Ovary (tissue), 9 donors: ENCODE data around the gene ATP6V0A1. TPM values are rescaled to one million over a fixed set of nuclear protein-coding genes. Genes with fewer than 3 reads are reported as not detected.
"Not testable (repeated sequence)": the region's sequence is repeated elsewhere in the genome, so short reads cannot be mapped to it uniquely, and the experiment has no call there.

Experiments
- DNase-seq, 5 donors: peaks; one replicate each; pipeline ENCODE4 v3.0.0-alpha.2; 2019 to 2020
- H3K27ac ChIP-seq, 2 donors: fragments of 200-600 bp; one replicate each; pipeline versions ENCODE4 v1.5.1 to v1.8.0; 2019 to 2022
- H3K27me3 ChIP-seq: fragments of 200-600 bp; one replicate; pipeline ENCODE4 v1.8.0; 2022
- H3K36me3 ChIP-seq: fragments of 200-600 bp; sonication (generic); one replicate; pipeline ENCODE4 v1.5.1; 2019
- H3K4me1 ChIP-seq: one replicate; pipeline ENCODE4 v1.8.1; 2013; ENCODE audit warnings: mild to moderate bottlenecking, moderate library complexity; ENCODE audit not compliant: insufficient read depth
- H3K4me3 ChIP-seq: fragments of 200-600 bp; sonication (generic); one replicate; pipeline ENCODE4 v1.5.1; 2017
- H3K9me3 ChIP-seq, 2 donors: fragments of 200-600 bp in 1 of 2; sonication (generic) in 1 of 2; one replicate each; pipeline versions ENCODE4 v1.5.1 to v1.8.1; 2013 to 2019; ENCODE audit warnings: mild to moderate bottlenecking in 1 of 2, moderate library complexity in 1 of 2
- EP300 ChIP-seq: sonication (generic); formaldehyde crosslinking; IDR thresholded peaks from one replicate; pipeline ENCODE4 v1.6.1; 2017; ENCODE audit warnings: antibody characterized with exemption
- POLR2A ChIP-seq: fragments of 450-650 bp; IDR thresholded peaks from one replicate; pipeline ENCODE4 v1.6.1; 2017; ENCODE audit warnings: antibody characterized with exemption, mild to moderate bottlenecking, moderate library complexity
- WGBS, 3 donors: extraction: QIAGEN DNeasy Blood & Tissue Kit in 1 of 3; methylation state at CpG; one replicate each; pipeline versions ENCODE4 v1.1.5 to v1.1.7; 2013 to 2017; 5-methylcytosine and 5-hydroxymethylcytosine counted together
- intact Hi-C, 4 donors: fragments of 100-400 bp; cut with DNase I; formaldehyde crosslinking; loops; one replicate each; pipeline versions ENCODE4 v1.11.0 to v1.15.1; 2022 to 2023
- polyA plus RNA-seq, 2 donors: library from polyadenylated mRNA; stranded (reverse); fragments of 200-250 nt in 1 of 2; fragments of 350-450 nt in 1 of 2; fragmentation: Illumina TruSeq in 1 of 2; extraction: RNeasy Lipid Tissue Mini Kit (QIAGEN cat#74804) in 1 of 2; gene quantifications; one replicate each; pipeline ENCODE4 v1.2.3, GENCODE V29; 2013 to 2014
- total RNA-seq, 7 donors: library from RNA; depleted of rRNA in 2 of 7; stranded (reverse); fragments of >200 nt in 2 of 7; fragmentation: NEBNext Ultra II Directional in 3 of 7; extraction: Animal tissue kit (Norgen Biotek cat#: 25700) in 3 of 7; gene quantifications; one replicate each; pipeline versions ENCODE4 v1.1.0 to v1.2.4, GENCODE V29; 2016 to 2023
- TF ChIP-seq, protein P1 (sequence below), 3 donors: fragments of 450-650 bp in 2 of 3; fragments of 200-600 bp in 1 of 3; IDR thresholded peaks; one replicate each; pipeline versions ENCODE4 v1.5.1 to v1.8.0; 2016 to 2022; ENCODE audit warnings: antibody characterized with exemption in 3 of 3, mild to moderate bottlenecking in 1 of 3
- donor health status: DM: no; HTN: no; CAD: no; lungs with moderate emphysema.
- donor health status: DM: no; HTN: no; CAD: no.
- donor health status: Bipolar disorder and iron deficiency.
- donor health status: DM: yes; HTN: yes; CAD: no.
- donor health status: DM: no; HTN: no; CAD: no.
- donor health status: DM: yes; HTN: yes; CAD: no.

Gene ATP6V0A1
- total and polyA plus RNA-seq, 9 donors = 36.3 to 118 (median 74.1) TPM

DNA sequence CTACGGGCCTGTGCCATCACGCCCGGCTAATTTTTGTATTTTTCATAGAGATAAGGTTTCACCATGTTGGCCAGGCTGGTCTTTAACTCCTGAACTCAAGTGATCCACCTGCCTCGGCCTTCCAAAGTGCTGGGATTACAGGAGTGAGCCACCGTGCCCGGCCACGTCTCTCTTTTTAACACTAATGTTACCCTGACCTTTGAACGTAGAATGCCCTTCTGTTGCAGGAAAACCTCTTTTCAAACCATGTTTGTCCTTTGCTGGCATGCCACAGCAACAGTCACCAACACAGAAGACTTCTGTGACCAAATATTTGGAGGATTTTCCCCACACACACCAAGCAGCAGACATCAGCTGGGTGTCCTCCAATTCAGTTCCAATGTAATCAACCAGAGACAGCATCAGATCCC is 86.2 kb downstream of the ATP6V0A1 start:
- no peaks in the 10 kb centered on the region for H3K36me3 ChIP-seq
- intact Hi-C loops = no loop called here

DNA sequence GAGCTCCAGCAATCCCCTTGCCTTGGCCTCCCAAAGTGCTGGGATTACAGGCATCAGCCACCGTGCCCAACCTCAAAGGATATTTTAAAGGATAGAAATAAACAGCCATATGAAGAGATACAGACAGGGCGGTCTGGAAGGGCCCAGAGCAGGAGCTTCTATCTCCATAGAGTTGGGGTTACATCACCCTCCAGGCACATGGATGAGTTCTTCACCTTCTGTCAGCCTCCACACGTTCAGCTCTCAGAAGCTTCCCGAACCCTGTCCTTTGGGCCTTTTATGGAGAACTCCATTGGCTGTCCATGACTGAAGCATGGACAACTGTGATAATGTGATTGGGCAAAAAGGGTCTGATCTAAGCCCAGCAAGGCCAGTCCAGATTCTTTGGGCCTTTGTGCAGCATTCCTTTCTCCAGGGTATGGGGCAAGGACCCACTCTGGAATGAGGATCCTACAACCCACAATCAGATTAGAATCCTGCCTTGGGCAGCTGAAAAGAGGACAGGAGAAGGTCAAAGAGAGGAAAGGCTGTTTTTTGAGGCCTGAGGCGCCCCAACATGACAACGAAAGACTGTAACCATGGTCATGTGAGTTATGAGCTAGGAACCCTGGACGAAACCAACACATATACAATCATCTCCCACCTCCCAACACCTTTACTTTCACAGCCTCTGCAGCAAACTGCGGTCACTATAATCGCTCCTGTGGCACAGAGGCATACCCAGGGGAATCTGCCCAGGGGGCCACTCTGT is 87.3 kb downstream of the ATP6V0A1 start:
- DNase-seq, H3K4me3 ChIP-seq, intact Hi-C loops, H3K27me3 ChIP-seq, H3K36me3 ChIP-seq, H3K9me3 ChIP-seq: not testable (repeated sequence)
- WGBS, 3 donors = 75 to 90% (median 82%) methylated on average over 9 of the region's 9 CpGs
- H3K4me1 ChIP-seq = peaks cover 16% of the 10 kb centered on the region
- H3K27ac ChIP-seq = peak overlapping the region in 1 of 2 donors; percentile 52

More for the DNA sequence above, 86.2 kb downstream of the ATP6V0A1 start:
- H3K4me3 ChIP-seq = no peak overlapping the region
- peaks cover 16% of the 10 kb centered on the region for H3K4me1 ChIP-seq
- TF ChIP-seq, protein P1, sequence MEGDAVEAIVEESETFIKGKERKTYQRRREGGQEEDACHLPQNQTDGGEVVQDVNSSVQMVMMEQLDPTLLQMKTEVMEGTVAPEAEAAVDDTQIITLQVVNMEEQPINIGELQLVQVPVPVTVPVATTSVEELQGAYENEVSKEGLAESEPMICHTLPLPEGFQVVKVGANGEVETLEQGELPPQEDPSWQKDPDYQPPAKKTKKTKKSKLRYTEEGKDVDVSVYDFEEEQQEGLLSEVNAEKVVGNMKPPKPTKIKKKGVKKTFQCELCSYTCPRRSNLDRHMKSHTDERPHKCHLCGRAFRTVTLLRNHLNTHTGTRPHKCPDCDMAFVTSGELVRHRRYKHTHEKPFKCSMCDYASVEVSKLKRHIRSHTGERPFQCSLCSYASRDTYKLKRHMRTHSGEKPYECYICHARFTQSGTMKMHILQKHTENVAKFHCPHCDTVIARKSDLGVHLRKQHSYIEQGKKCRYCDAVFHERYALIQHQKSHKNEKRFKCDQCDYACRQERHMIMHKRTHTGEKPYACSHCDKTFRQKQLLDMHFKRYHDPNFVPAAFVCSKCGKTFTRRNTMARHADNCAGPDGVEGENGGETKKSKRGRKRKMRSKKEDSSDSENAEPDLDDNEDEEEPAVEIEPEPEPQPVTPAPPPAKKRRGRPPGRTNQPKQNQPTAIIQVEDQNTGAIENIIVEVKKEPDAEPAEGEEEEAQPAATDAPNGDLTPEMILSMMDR (IDR thresholded peaks at IDR 0.05) = no peak
- TF ChIP-seq EP300 = no peak
- TF ChIP-seq POLR2A = no peak
- H3K27ac ChIP-seq = no peak overlapping the region
- no peak for DNase-seq
- no peaks in the 10 kb centered on the region for H3K9me3 ChIP-seq
- 68 to 73% (median 69%) methylated on average over 8 of the region's 8 CpGs for WGBS, 3 donors
- no peaks in the 10 kb centered on the region for H3K27me3 ChIP-seq

DNA sequence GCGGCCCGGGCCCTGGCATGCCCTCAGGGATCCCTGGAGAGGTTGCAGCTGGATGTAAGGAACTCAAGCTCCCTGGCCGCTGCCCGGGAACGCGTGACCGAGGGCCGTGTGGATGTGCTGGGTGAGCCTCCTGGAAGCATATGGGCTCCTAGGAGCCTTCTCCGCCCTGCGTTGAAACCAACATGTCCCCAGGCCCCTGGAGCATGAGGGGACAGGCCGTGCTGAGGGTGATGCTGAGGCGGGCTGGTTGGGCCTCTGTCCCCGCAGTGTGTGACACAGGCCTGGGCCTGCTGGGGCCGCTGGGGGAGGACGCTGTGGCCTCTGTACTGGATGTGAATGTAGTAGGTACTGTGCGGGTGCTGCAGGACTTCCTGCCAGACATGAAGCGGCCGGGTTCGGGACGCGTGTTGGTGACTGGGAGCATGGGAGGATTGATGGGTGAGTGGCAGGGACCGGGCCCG is 88.4 kb downstream of the ATP6V0A1 start:
- WGBS, 3 donors = 49 to 61% (median 59%) methylated on average over 23 of the region's 23 CpGs
- intact Hi-C loops = no loop called here
- H3K4me1 ChIP-seq = peaks cover 16% of the 10 kb centered on the region
- H3K27me3 ChIP-seq = no peaks in the 10 kb centered on the region
- H3K27ac ChIP-seq = peak overlapping the region; percentile 38 to 52
- no peaks in the 10 kb centered on the region for H3K36me3 ChIP-seq
- H3K4me3 ChIP-seq = no peak overlapping the region
- DNase-seq = peak in 3 of 5 donors; percentile 45 to 70 (median 57)
- H3K9me3 ChIP-seq = no peaks in the 10 kb centered on the region
- TF ChIP-seq, protein P1 (IDR thresholded peaks at IDR 0.05) = no peak
- no peak for TF ChIP-seq POLR2A
- no peak for TF ChIP-seq EP300

DNA sequence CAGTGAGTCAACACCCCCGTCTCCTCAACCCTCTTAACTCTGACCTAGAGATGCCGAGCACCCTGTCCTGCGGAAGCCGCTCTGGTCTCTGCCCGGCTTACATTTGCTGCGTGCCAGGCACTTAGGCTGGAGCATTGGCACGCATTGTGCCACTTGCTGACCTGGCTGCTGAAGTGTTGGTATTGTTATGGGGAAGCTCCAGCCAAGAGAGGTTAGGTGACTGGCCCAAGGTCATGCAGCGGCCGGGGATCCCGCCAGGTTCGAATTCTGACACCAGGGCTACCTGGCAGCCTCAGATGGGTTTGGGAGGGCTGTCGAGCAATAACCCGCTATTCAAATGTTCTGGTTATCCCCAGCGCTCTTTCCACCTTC is 89.0 kb downstream of the ATP6V0A1 start:
- no peak for DNase-seq
- WGBS, 3 donors = 70 to 89% (median 78%) methylated on average over 14 of the region's 14 CpGs
- intact Hi-C loops = no loop called here
- Histone ChIP-seq H3K4me1 (peaks cover 16% of the 10 kb centered on the region), H3K9me3 (no peaks in the 10 kb centered on the region), H3K36me3 (no peaks in the 10 kb centered on the region), H3K27me3 (no peaks in the 10 kb centered on the region), H3K4me3 (no peak overlapping the region), H3K27ac (no peak overlapping the region)
- TF ChIP-seq, protein P1 (IDR thresholded peaks at IDR 0.05) = no peak
- no peak for TF ChIP-seq EP300
- no peak for TF ChIP-seq POLR2A
